ENCODE measurements around the gene TTLL9.

The TTLL9 gene

GRCh38 chr20:31894980-31895675 is 24.7 kb downstream of the TTLL9 start:
- no peak overlapping the region for H3K4me3 ChIP-seq (ENCODE audit: low read depth, low read length)
- no peaks in the 10 kb centered on the region for H3K27me3 ChIP-seq (replicated peaks)
- H3K27ac ChIP-seq, result no peak overlapping the region
- DNase-seq, result peak; percentile 25
- in situ Hi-C loops (cut with HindIII; ENCODE audit: low pct_ligation_motif_present, low sequenced_read_pairs), result no loop called here
- no peak for TF ChIP-seq CTCF (IDR thresholded peaks at IDR 0.05; ENCODE audit: low read depth, low read length, missing control alignments)
- no peaks in the 10 kb centered on the region for H3K36me3 ChIP-seq (replicated peaks)

- Histone ChIP-seq H3K27me3 (replicated peaks) (no peaks in the 10 kb centered on the region), H3K36me3 (replicated peaks) (no peaks in the 10 kb centered on the region), H3K27ac (no peak overlapping the region), H3K4me3 (ENCODE audit: low read depth, low read length) (no peak overlapping the region)
- DNase-seq, result no peak
- in situ Hi-C loops (cut with HindIII; ENCODE audit: low pct_ligation_motif_present, low sequenced_read_pairs), result no loop called here
- TF ChIP-seq CTCF (IDR thresholded peaks at IDR 0.05; ENCODE audit: low read depth, low read length, missing control alignments), result no peak
These were observed 25.6 kb downstream of the TTLL9 start for GRCh38 chr20:31896049-31896448.

- no peaks in the 10 kb centered on the region for H3K27me3 ChIP-seq (replicated peaks)
- no peak overlapping the region for H3K4me3 ChIP-seq (ENCODE audit: low read depth, low read length)
- no peak for DNase-seq
- H3K36me3 ChIP-seq (replicated peaks), result no peaks in the 10 kb centered on the region
- no peak overlapping the region for H3K27ac ChIP-seq
- TF ChIP-seq CTCF (IDR thresholded peaks at IDR 0.05; ENCODE audit: low read depth, low read length, missing control alignments), result no peak
- in situ Hi-C loops (cut with HindIII; ENCODE audit: low pct_ligation_motif_present, low sequenced_read_pairs), result no loop called here
These were observed 27.1 kb downstream of the TTLL9 start for GRCh38 chr20:31897541-31897940.

GRCh38 chr20:31901615-31902014 is 31.2 kb downstream of the TTLL9 start:
- in situ Hi-C loops (cut with HindIII; ENCODE audit: low pct_ligation_motif_present, low sequenced_read_pairs), result no loop called here

GRCh38 chr20:31903627-31904386 is 33.4 kb downstream of the TTLL9 start:
- TF ChIP-seq CTCF (IDR thresholded peaks at IDR 0.05; ENCODE audit: low read depth, low read length, missing control alignments), result no peak

More at GRCh38 chr20:31901615-31902014, 31.2 kb downstream of the TTLL9 start:
- no peak overlapping the region for H3K27ac ChIP-seq
- H3K4me3 ChIP-seq (ENCODE audit: low read depth, low read length), result no peak overlapping the region
- TF ChIP-seq CTCF (IDR thresholded peaks at IDR 0.05; ENCODE audit: low read depth, low read length, missing control alignments), result no peak
- no peaks in the 10 kb centered on the region for H3K27me3 ChIP-seq (replicated peaks)
- no peaks in the 10 kb centered on the region for H3K36me3 ChIP-seq (replicated peaks)
- no peak for DNase-seq

More at GRCh38 chr20:31903627-31904386, 33.4 kb downstream of the TTLL9 start:
- in situ Hi-C loops (cut with HindIII; ENCODE audit: low pct_ligation_motif_present, low sequenced_read_pairs), result no loop called here
- Histone ChIP-seq H3K36me3 (replicated peaks) (no peaks in the 10 kb centered on the region), H3K27me3 (replicated peaks) (no peaks in the 10 kb centered on the region), H3K4me3 (ENCODE audit: low read depth, low read length) (no peak overlapping the region), H3K27ac (no peak overlapping the region)
- no peak for DNase-seq

Data from brain microvascular endothelial cell (primary cell).